Erythroblast (primary cell): ENCODE results near the gene YWHAH.
A peak's percentile ranks its signal among the peaks of the same experiment; 100 is the strongest.

Experiments used
- DNase-seq, 2 experiments: peaks; one replicate each; lab custom pipeline; 2025; lab: John Stamatoyannopoulos, UW
- GATA1 ChIP-seq: IDR thresholded peaks from 2 replicates; pipeline ENCODE4 v1.6.1; 2011; ENCODE audit warnings: low read depth, mild to moderate bottlenecking, control low read depth, low read length, moderate library complexity
- POLR2A ChIP-seq: IDR thresholded peaks from 2 replicates; pipeline ENCODE4 v1.6.1; 2011; ENCODE audit warnings: mild to moderate bottlenecking, low read length

YWHAH gene

DNA sequence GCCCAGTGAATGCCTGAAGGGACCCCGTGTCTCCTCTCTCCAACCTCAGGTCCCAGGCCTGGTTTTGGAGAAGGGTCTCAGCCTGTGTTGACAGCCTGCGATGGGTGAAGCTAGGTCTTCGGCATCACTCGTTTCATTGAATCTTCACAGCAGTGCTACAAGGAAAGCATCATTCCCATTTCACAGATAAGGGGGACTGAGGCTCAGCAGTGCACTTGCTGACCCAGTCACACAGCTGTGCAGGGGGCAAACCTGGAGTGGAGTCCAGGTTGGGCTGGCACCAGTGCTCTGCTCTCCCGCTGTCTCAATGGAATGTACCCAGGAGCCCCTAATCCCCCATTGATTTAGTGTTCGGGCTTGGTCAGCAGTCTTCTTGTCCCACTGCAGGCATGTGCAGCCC lies 10.9 kb upstream of the YWHAH start:
- TF ChIP-seq POLR2A (no peak), GATA1 (no peak)

DNA sequence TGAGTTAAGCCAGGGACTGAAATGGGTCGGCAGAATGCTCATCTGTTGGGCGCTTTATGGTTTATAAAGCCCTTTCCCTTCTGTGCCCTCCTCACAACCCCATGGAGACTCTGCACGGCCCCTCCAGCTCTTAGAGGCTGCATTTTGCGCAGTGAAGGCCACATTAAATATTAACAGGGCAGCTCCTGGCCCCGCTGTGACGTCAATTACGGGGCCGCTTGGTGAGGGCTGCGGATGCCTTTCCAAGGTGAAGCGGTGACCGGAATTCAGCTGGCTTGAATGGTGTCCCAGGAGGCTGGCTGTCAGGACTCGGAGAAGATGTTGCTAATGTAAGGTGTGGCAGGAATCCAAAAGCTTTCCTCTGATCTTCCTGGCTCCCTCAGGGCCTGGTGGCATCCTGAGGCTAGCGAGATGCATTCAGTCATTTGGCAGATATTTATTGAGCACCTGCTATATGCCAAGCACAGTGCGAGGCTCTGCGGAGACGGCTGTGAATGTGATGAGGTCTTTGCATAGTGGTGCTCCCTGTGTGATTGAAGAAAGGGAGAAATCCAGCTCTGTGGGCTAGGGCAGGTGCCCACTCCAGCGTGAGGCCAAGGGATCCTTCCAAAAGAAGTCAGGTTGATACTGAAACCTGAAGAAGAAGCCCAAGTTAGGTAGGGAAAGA lies 10.4 kb upstream of the YWHAH start:
- TF ChIP-seq POLR2A = no peak
- no peak for TF ChIP-seq GATA1
- DNase-seq = no peak

More for the DNA sequence above, 10.9 kb upstream of the YWHAH start:
- no peak for DNase-seq

DNA sequence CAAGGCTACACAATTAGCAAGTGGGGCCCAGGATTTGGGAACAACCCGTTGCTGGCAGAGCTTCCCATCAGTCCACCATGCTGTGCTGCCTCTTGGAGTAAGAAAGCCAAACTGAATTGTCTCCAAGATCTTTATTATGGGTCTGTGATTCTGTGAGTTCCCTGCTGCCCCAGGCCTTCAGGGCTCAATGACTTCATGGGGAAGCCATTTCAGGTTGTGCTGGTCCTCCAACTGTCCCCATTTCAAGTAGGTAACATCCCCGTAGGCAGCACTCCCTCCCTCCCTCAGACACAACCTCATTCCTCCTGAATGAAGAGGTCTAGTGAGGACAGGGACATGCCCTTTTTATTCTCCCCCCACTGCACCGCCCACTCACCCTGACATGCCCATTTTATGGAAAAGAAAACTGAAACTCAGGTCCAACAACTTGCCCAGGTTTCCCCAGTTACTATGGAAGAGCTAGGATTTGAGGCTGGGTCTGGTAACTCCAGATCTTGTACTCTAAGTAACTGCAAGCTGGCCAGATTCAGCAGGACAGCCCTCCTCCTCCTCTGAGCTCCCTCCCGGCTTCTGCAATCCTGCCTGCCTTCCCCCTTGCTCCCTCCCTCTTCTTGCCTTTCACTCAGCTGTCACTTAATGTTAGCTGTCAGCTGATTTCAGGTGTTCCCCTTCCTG lies 8.2 kb upstream of the YWHAH start:
- TF ChIP-seq GATA1 (no peak), POLR2A (no peak)
- peak; percentile 33 to 51 for DNase-seq

DNA sequence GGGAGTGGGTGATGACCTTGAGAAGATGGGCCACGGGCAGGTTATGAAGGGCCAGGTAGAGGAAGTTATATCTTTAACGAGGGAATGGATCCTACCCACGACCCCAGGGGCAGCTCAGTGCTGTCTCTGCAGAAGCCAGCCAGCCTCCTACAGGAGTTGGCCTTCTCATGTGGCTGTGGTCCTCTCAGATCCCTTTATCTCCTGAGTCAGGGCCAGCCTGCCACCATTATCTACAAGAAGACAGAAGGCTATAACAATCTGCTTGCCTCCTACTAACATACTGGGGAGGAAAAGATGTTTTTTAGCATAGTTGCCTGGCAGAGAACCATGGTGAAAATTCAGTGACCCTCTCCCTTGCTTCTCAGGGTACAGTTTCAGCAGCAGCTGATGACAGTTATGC lies 7.0 kb upstream of the YWHAH start:
- DNase-seq = peak; percentile 88 to 96
- peak; percentile 44 for TF ChIP-seq POLR2A
- TF ChIP-seq GATA1 = peak; percentile 72

DNA sequence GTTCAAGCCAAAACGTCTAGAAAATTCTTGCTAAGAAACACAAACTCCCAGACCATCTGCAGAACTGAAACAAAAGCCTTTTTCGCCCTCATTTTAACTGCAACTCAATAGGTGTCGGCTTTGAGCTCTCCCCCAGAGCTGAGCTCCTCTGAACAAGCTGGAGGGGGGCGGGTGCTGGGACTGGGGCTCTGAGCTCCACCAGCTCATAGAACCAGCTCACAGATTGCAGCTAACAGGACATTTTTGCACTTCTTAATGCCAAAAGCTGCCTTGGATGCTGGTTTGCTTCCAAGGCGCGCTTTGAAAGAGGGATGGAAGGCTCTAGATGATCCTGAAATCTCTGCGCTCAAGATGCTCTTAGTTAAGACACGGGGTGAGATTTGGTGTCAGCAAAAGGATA lies 6.0 kb upstream of the YWHAH start:
- DNase-seq = no peak
- TF ChIP-seq POLR2A = no peak
- no peak for TF ChIP-seq GATA1

DNA sequence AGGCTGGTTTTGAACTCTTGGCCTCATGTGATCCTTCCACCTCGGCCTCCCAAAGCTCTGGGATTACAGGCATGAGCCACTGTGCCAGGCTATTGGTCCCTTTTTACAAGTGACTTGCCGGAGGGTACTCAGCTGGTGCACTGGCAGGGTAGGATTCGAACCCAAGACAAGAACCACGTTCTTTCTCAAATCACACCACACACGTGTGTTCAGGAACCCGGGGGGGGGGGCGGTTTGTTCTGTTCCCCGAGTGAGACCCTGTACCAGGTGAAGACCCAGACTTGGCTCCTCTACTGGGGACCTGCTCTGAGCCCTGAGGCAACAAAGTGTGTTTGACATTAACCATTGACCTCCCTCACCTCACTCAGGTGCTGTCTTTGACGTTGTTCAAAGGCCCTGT lies 3.8 kb upstream of the YWHAH start:
- no peak for DNase-seq
- TF ChIP-seq GATA1 (no peak), POLR2A (no peak)

DNA sequence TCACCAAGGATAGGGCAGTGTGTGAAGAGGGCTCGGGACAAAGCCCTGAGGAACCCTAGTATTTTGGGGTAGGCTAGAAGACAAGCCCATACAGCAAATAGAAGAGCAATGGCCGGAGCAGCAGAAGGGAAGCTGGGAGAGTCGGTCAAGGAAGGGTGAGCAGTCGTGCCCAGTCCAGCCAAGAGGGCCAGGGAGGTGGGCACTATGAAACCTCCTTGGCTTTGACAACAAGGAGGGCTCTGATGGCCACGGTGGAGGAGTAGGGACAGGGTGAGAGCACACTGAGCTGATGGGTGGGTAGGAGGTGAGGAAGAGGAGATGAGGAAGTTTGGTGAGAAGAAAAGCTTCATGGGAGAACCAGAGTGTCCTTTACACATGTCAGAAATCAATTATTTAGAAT lies 2.2 kb upstream of the YWHAH start:
- TF ChIP-seq POLR2A (no peak), GATA1 (no peak)
- DNase-seq = no peak

DNA sequence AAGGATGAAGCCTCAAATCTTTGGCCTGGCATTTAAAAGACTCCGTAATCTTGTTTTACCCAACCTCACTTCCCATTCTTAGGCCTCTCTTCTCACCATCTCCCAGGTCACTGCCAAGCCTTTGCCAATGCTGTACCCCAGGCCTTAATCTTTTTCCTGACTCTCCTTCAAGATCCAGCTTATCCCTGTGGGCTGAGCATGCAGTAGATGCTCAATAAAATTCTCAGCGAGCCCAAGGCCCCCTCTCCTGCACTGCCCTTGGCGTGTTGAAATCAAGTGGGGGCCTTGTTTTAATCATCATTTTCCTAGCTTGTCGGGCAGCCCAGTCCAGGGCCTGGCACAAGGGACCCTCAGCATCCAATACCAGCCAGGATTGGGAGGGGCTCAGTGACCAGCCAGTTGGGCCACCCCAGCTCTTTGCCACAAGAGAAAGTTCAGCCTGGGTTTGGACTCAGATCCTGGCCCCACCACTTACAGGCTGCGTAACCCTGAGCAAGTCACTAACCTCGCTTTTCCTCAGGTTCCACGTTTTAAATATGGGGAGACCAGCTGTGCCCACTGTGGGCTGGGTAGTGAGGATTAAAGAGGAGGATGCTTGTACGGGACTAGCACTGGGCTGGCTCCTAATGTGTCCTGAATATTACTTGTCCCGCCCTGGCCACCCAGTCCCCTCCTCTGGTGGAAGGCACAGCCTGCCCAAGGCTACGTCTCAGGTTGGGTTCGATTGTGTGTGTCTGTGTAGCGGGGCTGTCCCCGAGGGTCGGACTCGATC lies 943 bp upstream of the YWHAH start:
- TF ChIP-seq POLR2A = no peak
- no peak for TF ChIP-seq GATA1

DNA sequence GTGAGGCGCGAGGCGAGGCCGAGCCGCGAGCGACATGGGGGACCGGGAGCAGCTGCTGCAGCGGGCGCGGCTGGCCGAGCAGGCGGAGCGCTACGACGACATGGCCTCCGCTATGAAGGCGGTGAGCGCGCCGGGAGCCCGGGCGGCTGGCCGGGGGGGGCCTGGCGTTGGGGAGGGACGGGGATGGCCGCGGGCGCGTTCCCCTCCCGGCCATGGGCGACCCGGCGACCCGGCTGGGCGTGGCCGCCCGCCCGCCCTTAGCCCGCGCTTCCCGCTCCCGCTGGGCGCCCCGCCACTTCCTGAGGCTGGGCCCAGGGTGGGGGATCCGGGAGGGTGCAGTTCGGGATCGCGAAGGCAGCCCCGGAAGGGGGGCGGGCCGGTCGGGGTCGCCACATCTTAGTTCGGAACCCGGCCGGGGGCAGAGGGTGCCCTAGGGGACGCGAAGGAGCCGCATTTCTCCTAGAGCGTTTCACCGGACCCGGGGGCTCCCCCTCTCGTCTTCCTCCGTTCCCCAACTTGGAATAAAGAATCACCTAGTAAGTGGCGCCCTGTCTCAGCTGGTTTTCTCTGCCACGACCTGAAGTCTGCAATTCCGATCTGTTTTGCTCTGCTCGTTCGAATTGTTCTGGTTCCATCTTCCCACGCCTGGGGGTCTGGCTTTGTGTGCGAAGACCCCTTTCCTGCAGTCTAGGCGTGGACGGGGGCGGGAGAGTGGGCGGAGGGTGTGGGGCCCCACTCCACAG lies 536 bp downstream of the YWHAH start:
- DNase-seq = peak; percentile 57 to 77
- TF ChIP-seq POLR2A = peak; percentile 64
- TF ChIP-seq GATA1 = no peak

More for the DNA sequence above, 943 bp upstream of the YWHAH start:
- DNase-seq = peak in 1 of 2 experiments; percentile 43

DNA sequence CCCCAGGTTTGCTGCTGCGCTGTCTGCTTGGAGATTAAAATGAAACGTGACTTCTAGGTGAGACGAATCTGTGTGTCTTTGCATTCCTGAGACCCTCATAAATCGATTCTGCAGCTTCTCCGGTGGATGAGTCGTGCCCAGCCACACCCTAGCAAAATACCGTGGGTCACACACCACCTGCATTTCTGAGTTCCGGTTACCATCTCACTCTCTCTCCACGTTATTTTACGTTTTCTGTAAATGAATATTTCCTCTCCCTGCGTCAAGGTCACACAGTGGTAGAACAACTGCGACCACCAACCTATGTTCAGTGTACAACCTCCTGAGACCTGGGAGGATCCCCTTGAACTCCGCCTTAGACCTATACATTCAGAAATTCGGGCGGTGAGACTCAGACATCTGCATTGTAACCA lies 1.1 kb downstream of the YWHAH start:
- DNase-seq = peak; percentile 45 to 62
- no peak for TF ChIP-seq GATA1
- TF ChIP-seq POLR2A = no peak

DNA sequence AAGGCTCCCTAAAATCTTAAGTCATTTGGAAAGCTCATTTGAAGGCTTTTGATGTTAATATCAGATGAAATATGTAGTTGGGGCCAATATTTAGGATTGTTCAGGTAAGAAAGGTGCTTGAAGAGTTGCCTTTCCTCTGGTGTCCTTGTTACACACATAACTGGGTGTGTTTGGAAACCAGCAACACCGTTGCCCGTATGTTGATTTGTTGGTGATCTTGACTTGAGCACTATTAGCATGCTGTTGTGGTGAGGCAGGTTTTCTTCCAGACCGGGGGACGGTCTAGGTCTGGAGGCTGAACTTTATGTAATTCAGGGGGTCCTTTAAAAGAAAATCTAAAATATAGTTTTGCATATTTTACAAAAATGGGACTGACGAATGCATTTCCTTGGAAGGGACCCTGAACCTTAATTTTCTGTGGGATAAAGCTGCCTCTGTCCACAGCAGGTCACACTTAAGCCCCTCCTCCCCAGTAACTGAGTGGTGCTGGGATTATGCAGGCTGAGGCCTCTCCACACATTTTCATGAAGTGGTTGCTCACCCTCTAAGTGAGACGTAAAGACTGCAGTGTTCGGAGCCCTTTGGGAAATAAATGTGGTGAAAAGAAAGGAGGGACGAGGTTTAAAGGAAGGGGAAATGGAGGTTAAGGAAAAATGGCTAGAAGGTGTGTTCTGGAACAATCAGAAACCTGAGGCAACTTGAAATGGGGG lies 1.8 kb downstream of the YWHAH start:
- TF ChIP-seq POLR2A (peak; percentile 20), GATA1 (no peak)
- peak; percentile 45 to 52 for DNase-seq

DNA sequence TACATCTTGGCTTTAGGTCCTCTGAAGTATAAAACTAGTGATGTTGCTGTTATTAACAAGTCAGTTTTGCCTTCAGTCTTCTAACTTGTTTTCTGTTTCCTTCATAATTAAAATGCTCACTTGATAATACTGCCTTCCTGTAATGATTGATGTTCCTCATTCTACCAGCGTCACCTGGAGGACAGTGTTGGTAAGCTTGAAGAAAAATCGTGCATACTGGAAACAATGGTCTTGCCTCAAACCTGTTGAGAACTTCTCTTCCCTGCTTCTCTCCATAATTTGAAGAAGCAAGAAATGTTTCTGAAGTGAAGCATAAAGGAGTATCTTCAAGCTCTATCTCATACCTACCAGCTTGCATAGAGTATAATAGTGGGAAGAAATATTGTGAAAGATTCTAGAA lies 3.0 kb downstream of the YWHAH start:
- no peak for TF ChIP-seq GATA1
- no peak for TF ChIP-seq POLR2A
- peak; percentile 76 to 83 for DNase-seq

DNA sequence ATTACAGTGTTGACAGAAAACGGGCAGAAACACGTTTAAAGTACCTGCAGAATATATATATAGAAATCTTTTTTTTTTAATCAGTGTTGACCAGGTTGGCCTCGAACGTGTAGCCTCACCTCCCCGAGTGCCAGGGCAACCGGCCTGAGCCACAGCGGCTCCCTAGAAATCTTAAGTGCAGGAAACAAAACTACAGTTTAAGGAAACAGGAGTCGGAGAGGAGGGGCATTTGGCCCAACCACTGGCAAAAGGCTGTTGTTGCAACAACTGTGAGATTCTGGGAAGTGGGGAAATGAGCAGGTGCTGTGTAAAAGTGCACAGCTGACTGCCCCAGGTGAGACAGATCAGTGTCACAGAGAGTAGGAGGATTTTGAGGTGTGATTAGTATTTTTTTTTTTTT lies 3.7 kb downstream of the YWHAH start:
- no peak for DNase-seq
- TF ChIP-seq POLR2A = no peak
- TF ChIP-seq GATA1 = no peak
